CD1c-positive myeloid dendritic cell (primary cell): ENCODE measurements around the gene CXCL11.
"Not testable (repeated sequence)": the region's sequence is repeated elsewhere in the genome, so short reads cannot be mapped to it uniquely, and the experiment has no call there.

Source experiments
- DNase-seq: peaks from one replicate; pipeline ENCODE4 v3.0.0-alpha.2; 2016; ENCODE audit errors: extremely low spot score

CXCL11 gene

GRCh38 chr4:76001700-76002099 lies 34.2 kb downstream of the CXCL11 start:
- DNase-seq = peak; percentile 35

GRCh38 chr4:76000279-76000678 lies 35.6 kb downstream of the CXCL11 start:
- no peak for DNase-seq

GRCh38 chr4:75998525-75999147 lies 37.2 kb downstream of the CXCL11 start:
- DNase-seq = not testable (repeated sequence)

- DNase-seq = no peak
These were observed 37.9 kb downstream of the CXCL11 start for GRCh38 chr4:75997946-75998345.

GRCh38 chr4:75997081-75997480 lies 38.8 kb downstream of the CXCL11 start:
- DNase-seq = no peak

- peak; percentile 77 for DNase-seq
These were observed 40.1 kb downstream of the CXCL11 start for GRCh38 chr4:75995727-75996126.

GRCh38 chr4:75992462-75992861 lies 43.4 kb downstream of the CXCL11 start:
- DNase-seq = no peak

GRCh38 chr4:75989846-75990528 lies 45.9 kb downstream of the CXCL11 start:
- DNase-seq = no peak

- no peak for DNase-seq
These were observed 50.8 kb downstream of the CXCL11 start for GRCh38 chr4:75985116-75985515.
